Spleen (tissue), 11 donors: ENCODE measurements around the gene TBC1D22B. TPM values are rescaled to one million over a fixed set of nuclear protein-coding genes. Genes with fewer than 3 reads are reported as not detected.

Experiments used
- DNase-seq: peaks from one replicate; pipeline ENCODE4 v3.0.0-alpha.2; 2020
- H3K27ac ChIP-seq, 8 donors: fragments of 200-600 bp; sonication (generic) in 7 of 8; 1 replicate in 4 of 8; 2 replicates in 4 of 8; pipeline versions ENCODE4 v1.5.0 to v1.8.0; 2016 to 2021; ENCODE audit warnings: inconsistent platforms in 4 of 8, mild to moderate bottlenecking in 4 of 8, moderate library complexity in 1 of 8
- H3K27me3 ChIP-seq, 7 donors: fragments of 200-600 bp; sonication (generic) in 6 of 7; replicated peaks in 1 of 7; 1 replicate in 4 of 7; 2 replicates in 3 of 7; pipeline versions ENCODE4 v1.5.0 to v1.8.0; 2016 to 2021; ENCODE audit warnings: inconsistent platforms in 3 of 7, mild to moderate bottlenecking in 1 of 7
- H3K36me3 ChIP-seq, 6 donors: fragments of 200-600 bp; sonication (generic) in 5 of 6; 1 replicate in 4 of 6; 2 replicates in 2 of 6; pipeline versions ENCODE4 v1.5.0 to v1.8.0; 2016 to 2021; ENCODE audit warnings: inconsistent platforms in 2 of 6
- H3K4me1 ChIP-seq, 6 donors: fragments of 200-600 bp; sonication (generic) in 5 of 6; 1 replicate in 3 of 6; 2 replicates in 3 of 6; pipeline versions ENCODE4 v1.5.0 to v1.8.0; 2016 to 2021; ENCODE audit warnings: inconsistent platforms in 3 of 6
- H3K4me3 ChIP-seq, 8 donors: fragments of 200-600 bp; sonication (generic) in 7 of 8; 1 replicate in 4 of 8; 2 replicates in 4 of 8; pipeline versions ENCODE4 v1.5.0 to v1.8.0; 2016 to 2021; ENCODE audit warnings: inconsistent platforms in 4 of 8, mild to moderate bottlenecking in 4 of 8, moderate library complexity in 2 of 8
- H3K9me3 ChIP-seq, 8 donors: fragments of 200-600 bp; sonication (generic) in 7 of 8; 1 replicate in 4 of 8; 2 replicates in 4 of 8; pipeline versions ENCODE4 v1.5.0 to v1.8.0; 2016 to 2021; ENCODE audit warnings: inconsistent platforms in 4 of 8
- POLR2A ChIP-seq, 3 donors: fragments of 450-650 bp; IDR thresholded peaks; one replicate each; pipeline ENCODE4 v1.5.1; 2017; ENCODE audit warnings: antibody characterized with exemption in 3 of 3, mild to moderate bottlenecking in 1 of 3
- POLR2AphosphoS5 ChIP-seq, 3 donors: sonication (generic); formaldehyde crosslinking; IDR thresholded peaks; one replicate each; pipeline ENCODE4 v1.5.1; 2017; ENCODE audit warnings: antibody characterized with exemption in 3 of 3
- WGBS, 5 donors: extraction: QIAGEN DNeasy Blood & Tissue Kit in 3 of 5; methylation state at CpG; one replicate each; pipeline versions ENCODE4 v1.1.5 to v1.1.7; 2013 to 2018; 5-methylcytosine and 5-hydroxymethylcytosine counted together
- intact Hi-C: fragments of 100-400 bp; cut with DNase I; formaldehyde crosslinking; loops from one replicate; pipeline ENCODE4 v1.15.0; 2023; ENCODE audit warnings: low total_unique reads
- polyA plus RNA-seq, 3 donors: library from polyadenylated mRNA; stranded (reverse); fragments of 200-250 nt; gene quantifications; one replicate each; pipeline ENCODE4 v1.2.1, GENCODE V29; 2013
- total RNA-seq, 7 donors: library from RNA; depleted of rRNA in 3 of 7; stranded (reverse); fragments of >200 nt in 3 of 7; fragmentation: NEBNext Ultra II Directional in 4 of 7; extraction: Animal tissue kit (Norgen Biotek cat#: 25700) in 4 of 7; gene quantifications; one replicate each; pipeline versions ENCODE4 v1.1.0 to v1.2.1, GENCODE V29; 2016 to 2021
- TF ChIP-seq, protein P1 (sequence below), 11 experiments: fragments of 200-600 bp in 7 of 11; fragments of 450-650 bp in 4 of 11; sonication (generic) in 4 of 11; IDR thresholded peaks in 8 of 11; conservative IDR thresholded peaks in 3 of 11; 1 replicate in 7 of 11; 2 replicates in 4 of 11; pipeline versions ENCODE4 v1.4.0 to v1.8.0; 2016 to 2021; ENCODE audit warnings: antibody characterized with exemption in 11 of 11, inconsistent platforms in 4 of 11, mild to moderate bottlenecking in 1 of 11
- donor health status: healthy with polysubstance abuse.
- donor health status: DM: no; HTN: no; CAD: no; lungs with moderate emphysema.
- donor health status: DM: no; HTN: no; CAD: no.
- donor health status: Bipolar disorder and iron deficiency.
- donor health status: healthy.
- donor health status: DM: no; HTN: no; CAD: no.
- donor health status: DM: yes; HTN: yes; CAD: no.

Gene TBC1D22B
- total and polyA plus RNA-seq, 10 donors: 4.2 to 12.7 (median 9.4) TPM

DNA sequence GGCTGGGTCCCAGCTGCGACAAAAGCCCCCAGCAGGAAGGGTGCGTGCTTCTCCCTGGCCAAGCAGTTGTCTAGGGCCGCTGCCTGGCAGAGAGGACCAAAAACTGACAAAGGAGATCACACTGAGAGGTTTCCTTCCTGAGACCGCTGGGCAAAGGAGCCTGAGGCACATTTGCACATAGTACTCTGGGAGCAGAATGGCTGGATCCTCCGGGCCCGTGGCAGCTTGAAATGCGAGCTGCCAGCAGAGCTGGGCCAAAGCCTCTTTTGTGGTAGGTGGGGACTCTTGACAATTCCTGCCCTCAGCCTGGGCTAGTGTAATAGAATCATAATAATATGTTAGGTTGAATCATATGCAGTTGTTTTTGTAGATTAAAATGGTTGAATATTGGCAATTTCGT, 63.1 kb downstream of the TBC1D22B start:
- no peak overlapping the region for H3K4me3 ChIP-seq
- 69 to 80% (median 74%) methylated on average over 5 to 8 of the region's 8 CpGs for WGBS, 5 donors
- H3K27ac ChIP-seq: no peak overlapping the region
- H3K36me3 ChIP-seq: peaks cover 3 to 92% (median 67%) of the 10 kb centered on the region in 6 donors
- DNase-seq: no peak
- H3K27me3 ChIP-seq: no peaks in the 10 kb centered on the region
- intact Hi-C loops: loop anchor here (5.0 kb wide), 1 partner anchor 372 kb away; no protein-coding TSS in a partner anchor
- H3K9me3 ChIP-seq: no peaks in the 10 kb centered on the region
- H3K4me1 ChIP-seq: peaks cover 0 to under 1% (median 0%) of the 10 kb centered on the region in 6 donors
- TF ChIP-seq, protein P1, sequence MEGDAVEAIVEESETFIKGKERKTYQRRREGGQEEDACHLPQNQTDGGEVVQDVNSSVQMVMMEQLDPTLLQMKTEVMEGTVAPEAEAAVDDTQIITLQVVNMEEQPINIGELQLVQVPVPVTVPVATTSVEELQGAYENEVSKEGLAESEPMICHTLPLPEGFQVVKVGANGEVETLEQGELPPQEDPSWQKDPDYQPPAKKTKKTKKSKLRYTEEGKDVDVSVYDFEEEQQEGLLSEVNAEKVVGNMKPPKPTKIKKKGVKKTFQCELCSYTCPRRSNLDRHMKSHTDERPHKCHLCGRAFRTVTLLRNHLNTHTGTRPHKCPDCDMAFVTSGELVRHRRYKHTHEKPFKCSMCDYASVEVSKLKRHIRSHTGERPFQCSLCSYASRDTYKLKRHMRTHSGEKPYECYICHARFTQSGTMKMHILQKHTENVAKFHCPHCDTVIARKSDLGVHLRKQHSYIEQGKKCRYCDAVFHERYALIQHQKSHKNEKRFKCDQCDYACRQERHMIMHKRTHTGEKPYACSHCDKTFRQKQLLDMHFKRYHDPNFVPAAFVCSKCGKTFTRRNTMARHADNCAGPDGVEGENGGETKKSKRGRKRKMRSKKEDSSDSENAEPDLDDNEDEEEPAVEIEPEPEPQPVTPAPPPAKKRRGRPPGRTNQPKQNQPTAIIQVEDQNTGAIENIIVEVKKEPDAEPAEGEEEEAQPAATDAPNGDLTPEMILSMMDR (IDR thresholded peaks at IDR 0.05 in 8 of 11, conservative IDR thresholded peaks at IDR 0.05 in 3 of 11): no peak
- no peak for TF ChIP-seq POLR2A (IDR thresholded peaks at IDR 0.05)
- TF ChIP-seq POLR2AphosphoS5 (IDR thresholded peaks at IDR 0.05): no peak

DNA sequence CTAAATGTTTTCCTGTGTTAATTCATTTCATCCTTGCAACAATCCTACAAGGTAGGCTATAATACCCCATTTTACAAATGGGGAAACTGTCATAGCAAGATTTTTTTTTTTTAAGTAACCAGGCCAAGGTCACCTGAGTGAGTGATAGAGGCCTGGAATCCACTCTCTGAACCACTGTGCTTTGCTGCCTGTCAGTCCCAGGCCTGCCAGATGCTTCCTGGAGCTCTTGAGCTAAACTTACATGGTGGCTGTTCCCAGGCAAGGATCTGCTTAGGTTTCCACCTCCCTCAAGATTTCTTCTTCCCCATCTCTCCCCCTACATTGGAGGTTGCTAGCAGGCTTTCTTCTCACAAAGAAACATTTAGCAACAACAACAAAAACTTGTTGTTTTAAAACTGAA, 63.5 kb downstream of the TBC1D22B start:
- DNase-seq: no peak
- Histone ChIP-seq H3K27me3 (no peaks in the 10 kb centered on the region), H3K27ac (no peak overlapping the region), H3K4me1 (peaks cover 0 to 5% (median 0%) of the 10 kb centered on the region in 6 donors), H3K36me3 (peaks cover 3 to 87% (median 62%) of the 10 kb centered on the region in 6 donors), H3K4me3 (no peak overlapping the region), H3K9me3 (no peaks in the 10 kb centered on the region)
- no peak for TF ChIP-seq POLR2AphosphoS5 (IDR thresholded peaks at IDR 0.05)
- TF ChIP-seq, protein P1 (IDR thresholded peaks at IDR 0.05 in 8 of 11, conservative IDR thresholded peaks at IDR 0.05 in 3 of 11): no peak
- no peak for TF ChIP-seq POLR2A (IDR thresholded peaks at IDR 0.05)
- intact Hi-C loops: loop anchor here (5.0 kb wide), 1 partner anchor 371 kb away; no protein-coding TSS in a partner anchor

DNA sequence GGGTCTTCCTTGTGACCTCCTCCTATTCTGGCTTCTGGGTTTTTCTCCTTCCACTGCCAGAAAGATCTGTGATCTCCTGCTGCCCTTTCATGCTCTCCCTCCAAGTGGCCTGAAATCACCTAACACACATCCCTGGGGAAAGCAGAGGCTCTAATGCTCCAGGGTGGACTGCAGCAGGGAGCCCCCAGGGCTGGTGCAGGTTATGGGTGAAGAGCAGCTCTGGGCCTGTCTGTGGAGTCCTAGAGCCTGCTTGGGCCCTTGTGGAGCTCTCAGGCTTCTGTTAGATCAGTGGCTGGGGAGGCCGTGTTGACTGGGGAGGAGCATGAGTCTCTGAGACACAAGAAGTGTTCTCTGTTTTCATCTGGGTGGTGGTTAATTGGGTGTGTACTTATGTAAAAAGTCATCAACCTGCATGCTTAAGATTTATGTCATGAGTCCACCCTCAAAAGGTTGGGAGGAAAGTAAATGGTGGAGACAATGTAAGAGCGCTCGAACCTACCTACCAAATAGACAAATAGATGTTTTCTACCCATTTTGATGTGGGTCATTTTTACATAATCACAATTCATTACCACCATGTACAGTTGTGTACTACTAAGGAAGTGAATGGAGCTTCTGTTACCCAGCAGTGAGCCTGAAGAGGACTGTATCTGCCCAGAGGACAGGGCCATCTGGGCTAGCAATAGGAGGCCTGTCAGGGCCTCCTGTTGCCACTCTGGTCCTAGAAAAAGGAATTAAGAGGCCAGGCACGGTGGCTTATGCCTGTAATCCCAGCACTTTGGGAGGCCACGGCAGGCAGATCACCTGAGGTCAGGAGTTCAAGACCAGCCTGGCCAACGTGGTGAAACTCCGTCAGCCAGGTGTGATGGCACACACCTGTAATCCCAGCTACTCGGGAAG, 64.2 kb downstream of the TBC1D22B start:
- intact Hi-C loops: loop anchor here (5.0 kb wide), 1 partner anchor 371 kb away; no protein-coding TSS in a partner anchor
- WGBS, 5 donors: 85 to 94% (median 90%) methylated on average over 8 of the region's 8 CpGs
- Histone ChIP-seq H3K27me3 (no peaks in the 10 kb centered on the region), H3K36me3 (peaks cover 0 to 81% (median 56%) of the 10 kb centered on the region in 6 donors), H3K9me3 (no peaks in the 10 kb centered on the region), H3K27ac (no peak overlapping the region), H3K4me3 (no peak overlapping the region), H3K4me1 (peaks cover 0 to 5% (median 0%) of the 10 kb centered on the region in 6 donors)
- no peak for TF ChIP-seq POLR2A (IDR thresholded peaks at IDR 0.05)
- no peak for TF ChIP-seq POLR2AphosphoS5 (IDR thresholded peaks at IDR 0.05)
- TF ChIP-seq, protein P1 (IDR thresholded peaks at IDR 0.05 in 8 of 11, conservative IDR thresholded peaks at IDR 0.05 in 3 of 11): no peak
- no peak for DNase-seq

DNA sequence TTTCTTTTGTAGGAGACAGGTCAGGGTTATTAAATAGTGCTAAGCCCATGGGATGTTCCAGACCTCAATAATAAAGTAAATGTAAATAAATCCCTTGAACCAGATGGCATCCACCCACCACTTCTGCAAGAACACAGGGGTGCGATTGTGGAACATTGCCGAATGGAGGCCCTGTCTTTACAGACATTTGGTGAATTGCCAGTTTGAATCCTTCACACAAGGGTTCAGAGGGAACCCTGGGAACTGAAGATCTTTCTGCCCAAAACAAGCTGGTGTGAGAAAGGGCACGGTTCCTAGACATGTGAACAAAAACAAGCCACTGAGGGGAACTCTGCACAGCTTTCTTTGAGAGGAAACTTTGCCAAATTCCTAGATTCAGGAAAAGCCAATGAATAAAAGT, 66.0 kb downstream of the TBC1D22B start:
- Histone ChIP-seq H3K4me1 (peaks cover 0 to 5% (median 0%) of the 10 kb centered on the region in 6 donors), H3K9me3 (no peaks in the 10 kb centered on the region), H3K36me3 (peaks cover 0 to 63% (median 38%) of the 10 kb centered on the region in 6 donors), H3K27me3 (no peaks in the 10 kb centered on the region), H3K4me3 (no peak overlapping the region), H3K27ac (no peak overlapping the region)
- intact Hi-C loops: loop anchor here (5.0 kb wide), 1 partner anchor 369 kb away; no protein-coding TSS in a partner anchor
- no peak for DNase-seq
- WGBS, 5 donors: 45 to 72% (median 57%) methylated on average over 3 of the region's 3 CpGs
- TF ChIP-seq, protein P1 (IDR thresholded peaks at IDR 0.05 in 8 of 11, conservative IDR thresholded peaks at IDR 0.05 in 3 of 11): no peak
- no peak for TF ChIP-seq POLR2A (IDR thresholded peaks at IDR 0.05)
- TF ChIP-seq POLR2AphosphoS5 (IDR thresholded peaks at IDR 0.05): no peak
